Heart left ventricle (tissue), 16 donors: Measurements from ENCODE around the gene SYDE2. TPM values are rescaled to one million over a fixed set of nuclear protein-coding genes. Genes with fewer than 3 reads are reported as not detected.

Experiments used
- ATAC-seq, 4 donors: fragments of 200-7000 bp; cut with Tn5 transposase; one replicate each; pipeline ENCODE4 v1.9.1; 2020 to 2022; ENCODE audit warnings: moderate library complexity in 4 of 4, mild to moderate bottlenecking in 3 of 4, moderate number of reproducible peaks in 1 of 4
- DNase-seq, 5 donors: peaks; one replicate each; pipeline ENCODE4 v3.0.0-alpha.2; 2020
- H3K27ac ChIP-seq, 12 donors: fragments of 200-600 bp; sonication (generic) in 4 of 12; one replicate each; pipeline versions ENCODE4 v1.5.0 to v1.8.0; 2016 to 2022; ENCODE audit warnings: mild to moderate bottlenecking in 2 of 12
- H3K27me3 ChIP-seq, 9 donors: fragments of 200-600 bp; sonication (generic) in 2 of 9; one replicate each; pipeline versions ENCODE4 v1.5.1 to v1.8.0; 2016 to 2022; ENCODE audit warnings: mild to moderate bottlenecking in 3 of 9
- H3K36me3 ChIP-seq, 9 donors: fragments of 200-600 bp; sonication (generic) in 2 of 9; one replicate each; pipeline versions ENCODE4 v1.5.0 to v1.8.0; 2018 to 2022; ENCODE audit warnings: mild to moderate bottlenecking in 2 of 9
- H3K4me1 ChIP-seq, 12 donors: fragments of 200-600 bp; sonication (generic) in 4 of 12; one replicate each; pipeline versions ENCODE4 v1.5.0 to v1.8.0; 2016 to 2022; ENCODE audit warnings: mild to moderate bottlenecking in 3 of 12
- H3K4me3 ChIP-seq, 12 donors: fragments of 200-600 bp; sonication (generic) in 4 of 12; one replicate each; pipeline versions ENCODE4 v1.5.0 to v1.8.0; 2017 to 2022; ENCODE audit warnings: mild to moderate bottlenecking in 9 of 12, moderate library complexity in 4 of 12
- H3K9me3 ChIP-seq, 12 donors: fragments of 200-600 bp; sonication (generic) in 4 of 12; one replicate each; pipeline versions ENCODE4 v1.5.0 to v1.8.0; 2016 to 2022; ENCODE audit warnings: mild to moderate bottlenecking in 1 of 12
- CTCF ChIP-seq, 12 donors: fragments of 200-600 bp; sonication (generic) in 4 of 12; IDR thresholded peaks; one replicate each; pipeline versions ENCODE4 v1.5.0 to v1.8.0; 2018 to 2022; ENCODE audit warnings: antibody characterized with exemption in 12 of 12, mild to moderate bottlenecking in 5 of 12
- POLR2A ChIP-seq, 2 donors: fragments of 450-650 bp; IDR thresholded peaks; one replicate each; pipeline ENCODE4 v1.6.1; 2017; ENCODE audit warnings: antibody characterized with exemption in 2 of 2, mild to moderate bottlenecking in 2 of 2, moderate library complexity in 2 of 2
- WGBS, 4 donors: extraction: QIAGEN DNeasy Blood & Tissue Kit in 2 of 4; methylation state at CpG; one replicate each; pipeline versions ENCODE4 v1.1.5 to v1.1.7; 2013 to 2018; 5-methylcytosine and 5-hydroxymethylcytosine counted together
- intact Hi-C, 10 donors: fragments of 100-400 bp; cut with DNase I; formaldehyde crosslinking; loops; one replicate each; pipeline versions ENCODE4 v1.11.1 to v1.14.2; 2022
- polyA plus RNA-seq, 2 donors: library from polyadenylated mRNA; stranded (reverse); fragments of 200-250 nt; gene quantifications; one replicate each; pipeline ENCODE4 v1.2.3, GENCODE V29; 2013
- total RNA-seq, 9 donors: library from RNA; depleted of rRNA in 2 of 9; stranded (reverse); fragments of >200 nt in 2 of 9; fragmentation: NEBNext Ultra II Directional in 3 of 9; extraction: Animal tissue kit (Norgen Biotek cat#: 25700) in 3 of 9; gene quantifications; one replicate each; pipeline versions ENCODE4 v1.1.0 to v1.2.4, GENCODE V29; 2016 to 2023
- donor health status: ischemic (EF 13 %, LVEDD 7.1; RV severe dilation, severe dysfunction).
- donor health status: healthy with polysubstance abuse.
- donor health status: DM: no; HTN: yes; CAD: no.
- donor health status: DM: no; HTN: no; CAD: no.
- donor health status: ischemic (EF 25% LVEDD 6.9; RV normal size, moderate dysfunction).
- donor health status: ischemic (EF 25% LVEDD 5.7; RV mildly dilated, moderate dysfunction).
- donor health status: healthy.
- donor health status: DM: yes; HTN: yes; CAD: no.
- donor health status: ischemic (EF 35%, LVEDD 5.7; RV mildly dilated, moderate dysfunction).
- donor health status: nonischemic (EF 11% LVEDD 7.7; RV severe dilation, severe dysfunction).
- donor health status: DM: yes; HTN: yes; CAD: no.
- donor health status: PGD.
- donor health status: ischemic (EF 29% LVEDD 5.4; RV normal size, mild dysfunction).
- donor health status: nonischemic (EF 23%, LVEDD 6.1; RV moderate dilation, normal function).

SYDE2 gene
- total and polyA plus RNA-seq, 11 donors = 2.4 to 25.8 (median 19.4) TPM

- TF ChIP-seq CTCF (IDR thresholded peaks at IDR 0.05) = no peak
- TF ChIP-seq POLR2A (IDR thresholded peaks at IDR 0.05) = no peak
- WGBS, 4 donors = 60 to 92% (median 79%) methylated on average over 1 of the region's 1 CpG
- intact Hi-C loops = loop anchor here in 1 of 10 donors (10.0 kb wide), 1 partner anchor 174 kb away; no protein-coding TSS in a partner anchor
- Histone ChIP-seq H3K27ac (no peak overlapping the region), H3K36me3 (no peaks in the 10 kb centered on the region), H3K27me3 (no peaks in the 10 kb centered on the region), H3K4me1 (peaks cover 0 to 4% (median 0%) of the 10 kb centered on the region in 12 donors), H3K9me3 (no peaks in the 10 kb centered on the region), H3K4me3 (no peak overlapping the region)
- DNase-seq (no peak), ATAC-seq (no peak)
Measured at GRCh38 chr1:85118751-85119150, 82.1 kb downstream of the SYDE2 start.

GRCh38 chr1:85116856-85117255 is 84.0 kb downstream of the SYDE2 start:
- Histone ChIP-seq H3K27ac (no peak overlapping the region), H3K4me3 (no peak overlapping the region), H3K36me3 (no peaks in the 10 kb centered on the region), H3K4me1 (peaks cover 0 to 4% (median 0%) of the 10 kb centered on the region in 12 donors), H3K9me3 (no peaks in the 10 kb centered on the region), H3K27me3 (no peaks in the 10 kb centered on the region)
- ATAC-seq = no peak
- TF ChIP-seq POLR2A (IDR thresholded peaks at IDR 0.05) = no peak
- no peak for TF ChIP-seq CTCF (IDR thresholded peaks at IDR 0.05)
- no peak for DNase-seq
- intact Hi-C loops = loop anchor here in 1 of 10 donors (10.0 kb wide), 1 partner anchor 172 kb away; no protein-coding TSS in a partner anchor

- no peak for DNase-seq
- peaks cover 0 to 4% (median 0%) of the 10 kb centered on the region in 12 donors for H3K4me1 ChIP-seq
- H3K4me3 ChIP-seq = no peak overlapping the region
- no peaks in the 10 kb centered on the region for H3K27me3 ChIP-seq
- TF ChIP-seq CTCF (IDR thresholded peaks at IDR 0.05) = no peak
- no peaks in the 10 kb centered on the region for H3K36me3 ChIP-seq
- no peak overlapping the region for H3K27ac ChIP-seq
- ATAC-seq = no peak
- intact Hi-C loops = loop anchor here in 1 of 10 donors (10.0 kb wide), 1 partner anchor 171 kb away; no protein-coding TSS in a partner anchor
- H3K9me3 ChIP-seq = no peaks in the 10 kb centered on the region
- WGBS, 4 donors = 94 to 95% (median 94%) methylated on average over 2 of the region's 2 CpGs
Measured at GRCh38 chr1:85115933-85116332, 84.9 kb downstream of the SYDE2 start.

- 51 to 67% (median 61%) methylated on average over 1 of the region's 1 CpG for WGBS, 4 donors
- ATAC-seq = no peak
- Histone ChIP-seq H3K27me3 (no peaks in the 10 kb centered on the region), H3K4me1 (no peaks in the 10 kb centered on the region), H3K27ac (no peak overlapping the region), H3K36me3 (no peaks in the 10 kb centered on the region), H3K4me3 (no peak overlapping the region), H3K9me3 (no peaks in the 10 kb centered on the region)
- intact Hi-C loops = loop anchor here in 1 of 10 donors (10.0 kb wide), 1 partner anchor 167 kb away; no protein-coding TSS in a partner anchor
- DNase-seq = no peak
- TF ChIP-seq CTCF (IDR thresholded peaks at IDR 0.05) (no peak), POLR2A (IDR thresholded peaks at IDR 0.05) (no peak)
Measured at GRCh38 chr1:85111695-85112094, 89.1 kb downstream of the SYDE2 start.
